ENCODE data around the gene MEF2A. TPM values are rescaled to one million over a fixed set of nuclear protein-coding genes. Genes with fewer than 3 reads are reported as not detected.
"Not testable (repeated sequence)": the region's sequence is repeated elsewhere in the genome, so short reads cannot be mapped to it uniquely, and the experiment has no call there.

Gene MEF2A
- 10 to 100 TPM; 20.1 to 36.8 TPM for total RNA-seq

DNA sequence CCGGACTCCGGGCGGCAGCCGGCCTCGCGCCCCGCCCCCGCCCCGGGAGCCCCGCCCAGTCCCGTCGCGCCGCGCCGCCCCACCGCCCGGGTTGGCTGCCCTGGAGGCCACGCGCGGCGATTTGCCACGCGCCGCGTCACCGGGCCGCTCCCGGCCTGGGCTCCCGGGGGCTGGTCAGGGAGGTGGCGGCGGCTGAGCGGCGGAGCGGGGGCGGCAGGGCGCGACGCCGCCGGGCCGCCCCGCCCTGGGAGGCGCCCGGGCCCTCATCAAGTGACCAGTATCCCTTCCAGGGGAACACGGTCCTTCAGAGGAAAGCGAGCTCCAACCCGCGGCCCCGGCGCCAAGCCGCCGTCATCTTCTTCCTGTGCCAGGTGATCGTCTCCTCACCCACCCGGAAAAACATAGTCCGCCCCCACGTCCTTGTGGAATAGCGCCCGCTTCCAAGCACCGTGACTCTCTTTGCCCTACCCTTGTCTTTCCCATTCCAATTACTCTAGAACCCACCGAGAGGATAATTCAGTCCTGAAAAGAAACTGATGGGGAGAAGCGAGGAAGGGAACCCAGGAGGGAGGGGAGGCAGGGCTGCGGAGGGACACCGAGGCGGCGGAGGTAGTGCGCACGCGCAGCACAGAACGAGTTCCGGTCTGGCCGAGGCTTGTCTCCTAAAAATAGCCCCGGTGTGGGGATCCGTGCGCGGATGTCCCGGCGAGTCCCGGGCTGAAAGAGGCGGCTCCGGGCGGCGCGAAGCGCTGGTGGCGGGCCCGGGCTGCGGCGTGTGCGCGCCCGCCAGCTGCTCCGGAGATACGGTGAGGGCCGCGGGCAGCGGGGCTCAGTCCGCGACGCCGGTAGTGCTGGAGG is at the start of gene MEF2A:
MEF2A (plus strand) TSS at position 686 of the 858 bp plus-strand sequence. CDS start 67,136 bp downstream, outside the sequence.
- Histone ChIP-seq H3K36me3 (no peaks in the 10 kb centered on the region), H3K27me3 (no peaks in the 10 kb centered on the region), H3K4me3 (peak within 1 kb of the TSS; percentile 76), H3K4me1 (no peaks in the 10 kb centered on the region), H3K9ac (ENCODE audit: low read depth in 2 of 2, low read length in 2 of 2) (peak within 1 kb of the TSS; percentile 92 to 96), H3K9me3 (no peaks in the 10 kb centered on the region), H3K27ac (peak within 1 kb of the TSS; percentile 96)
- DNase-seq = peak; percentile 95
- intact Hi-C loops (cut with DNase I) = no loop called here
- TF ChIP-seq, protein P1, sequence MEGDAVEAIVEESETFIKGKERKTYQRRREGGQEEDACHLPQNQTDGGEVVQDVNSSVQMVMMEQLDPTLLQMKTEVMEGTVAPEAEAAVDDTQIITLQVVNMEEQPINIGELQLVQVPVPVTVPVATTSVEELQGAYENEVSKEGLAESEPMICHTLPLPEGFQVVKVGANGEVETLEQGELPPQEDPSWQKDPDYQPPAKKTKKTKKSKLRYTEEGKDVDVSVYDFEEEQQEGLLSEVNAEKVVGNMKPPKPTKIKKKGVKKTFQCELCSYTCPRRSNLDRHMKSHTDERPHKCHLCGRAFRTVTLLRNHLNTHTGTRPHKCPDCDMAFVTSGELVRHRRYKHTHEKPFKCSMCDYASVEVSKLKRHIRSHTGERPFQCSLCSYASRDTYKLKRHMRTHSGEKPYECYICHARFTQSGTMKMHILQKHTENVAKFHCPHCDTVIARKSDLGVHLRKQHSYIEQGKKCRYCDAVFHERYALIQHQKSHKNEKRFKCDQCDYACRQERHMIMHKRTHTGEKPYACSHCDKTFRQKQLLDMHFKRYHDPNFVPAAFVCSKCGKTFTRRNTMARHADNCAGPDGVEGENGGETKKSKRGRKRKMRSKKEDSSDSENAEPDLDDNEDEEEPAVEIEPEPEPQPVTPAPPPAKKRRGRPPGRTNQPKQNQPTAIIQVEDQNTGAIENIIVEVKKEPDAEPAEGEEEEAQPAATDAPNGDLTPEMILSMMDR (IDR thresholded peaks at IDR 0.05) = no peak

DNA sequence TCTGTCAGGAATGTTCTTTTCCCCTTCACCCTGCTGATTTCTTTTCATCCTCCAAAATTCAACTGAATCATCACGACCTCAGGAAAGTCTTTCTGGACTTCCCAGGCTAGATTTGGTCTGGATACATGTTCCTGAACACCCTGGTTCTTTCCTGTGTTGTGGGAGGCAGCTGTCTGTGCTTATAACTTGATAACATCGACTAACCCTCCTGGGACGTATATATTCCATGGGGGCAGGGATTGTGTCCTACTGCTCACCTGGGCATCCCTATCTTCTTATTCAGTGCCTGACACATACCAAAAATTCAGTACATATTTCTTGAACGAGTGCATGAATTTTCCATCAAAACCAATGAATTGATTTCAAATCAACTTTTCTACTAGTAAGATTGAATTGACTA is 47.6 kb upstream of the MEF2A start:
- Histone ChIP-seq H3K27me3 (no peaks in the 10 kb centered on the region), H3K9ac (ENCODE audit: low read depth in 2 of 2, low read length in 2 of 2) (no peak overlapping the region), H3K36me3 (no peaks in the 10 kb centered on the region), H3K27ac (no peak overlapping the region), H3K4me1 (no peaks in the 10 kb centered on the region), H3K4me3 (no peak overlapping the region), H3K9me3 (no peaks in the 10 kb centered on the region)
- no peak for DNase-seq
- TF ChIP-seq, protein P1 (IDR thresholded peaks at IDR 0.05) = no peak
- intact Hi-C loops (cut with DNase I) = no loop called here

DNA sequence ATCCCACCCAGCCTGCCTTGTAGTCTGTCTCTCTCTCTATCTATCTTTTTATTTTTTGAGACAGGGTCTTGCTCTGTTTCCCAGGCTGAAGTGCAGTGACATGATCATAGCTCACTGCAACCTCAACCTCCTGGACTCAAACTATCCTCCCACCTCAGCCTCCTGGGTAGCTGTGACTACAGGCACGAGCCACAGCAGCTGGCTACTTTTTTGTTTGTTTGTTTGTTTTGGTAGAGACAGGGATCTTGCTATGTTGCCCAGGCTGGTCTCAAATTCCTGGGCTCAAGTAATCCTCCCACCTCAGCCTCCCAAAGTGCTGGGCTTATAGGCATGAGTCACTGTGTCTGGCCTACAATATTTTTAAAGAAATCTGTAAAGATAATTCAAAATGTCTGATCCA is 46.4 kb upstream of the MEF2A start:
- H3K4me1 ChIP-seq; H3K4me3 ChIP-seq; H3K9ac ChIP-seq (ENCODE audit: low read depth in 2 of 2, low read length in 2 of 2); H3K27ac ChIP-seq; DNase-seq; H3K36me3 ChIP-seq; H3K9me3 ChIP-seq; H3K27me3 ChIP-seq; intact Hi-C loops (cut with DNase I): not testable (repeated sequence)

DNA sequence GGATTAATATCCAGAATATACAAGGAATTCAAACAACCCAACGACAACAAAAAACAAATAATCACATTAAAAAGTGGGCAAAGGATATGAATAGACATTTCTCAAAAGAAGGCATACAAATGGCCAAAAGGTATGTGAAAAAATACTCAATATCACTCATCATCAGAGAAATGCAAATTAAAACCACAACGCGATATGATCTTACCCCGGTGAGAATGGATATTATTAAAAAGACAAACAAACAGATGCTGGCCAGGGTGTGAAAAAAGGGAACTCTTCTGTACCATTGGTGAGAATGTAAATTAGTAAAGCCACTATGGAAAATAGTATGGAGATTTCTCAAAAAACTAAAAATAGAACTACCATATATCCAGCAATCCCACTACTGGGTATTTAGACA is 43.5 kb upstream of the MEF2A start:
- intact Hi-C loops (cut with DNase I) = no loop called here
- H3K4me3 ChIP-seq = no peak overlapping the region
- no peaks in the 10 kb centered on the region for H3K9me3 ChIP-seq
- H3K9ac ChIP-seq (ENCODE audit: low read depth in 2 of 2, low read length in 2 of 2) = no peak overlapping the region
- H3K27ac ChIP-seq = no peak overlapping the region
- TF ChIP-seq, protein P1 (IDR thresholded peaks at IDR 0.05) = no peak
- no peaks in the 10 kb centered on the region for H3K36me3 ChIP-seq
- DNase-seq = no peak
- H3K4me1 ChIP-seq = no peaks in the 10 kb centered on the region
- no peaks in the 10 kb centered on the region for H3K27me3 ChIP-seq

DNA sequence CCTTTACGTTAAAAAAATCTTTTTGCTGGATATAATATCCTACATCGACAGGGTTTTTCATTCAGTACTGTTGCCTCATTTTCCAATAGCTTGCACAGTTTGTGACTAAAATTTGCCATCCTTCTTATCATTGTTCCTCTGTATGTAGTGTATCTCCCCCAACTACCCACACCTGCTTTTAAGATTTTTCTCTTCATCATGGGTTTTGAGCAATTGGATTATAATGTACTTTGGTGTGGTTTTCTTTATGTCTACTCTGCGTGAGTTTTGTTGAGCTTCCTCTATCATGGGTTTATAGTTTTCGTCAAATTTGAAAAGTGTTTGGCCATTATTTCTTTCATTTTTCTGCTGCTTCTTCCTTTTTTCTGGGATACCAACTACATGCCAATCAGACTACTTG is 39.6 kb upstream of the MEF2A start:
- H3K9ac ChIP-seq (ENCODE audit: low read depth in 2 of 2, low read length in 2 of 2) = no peak overlapping the region
- intact Hi-C loops (cut with DNase I) = no loop called here
- TF ChIP-seq, protein P1 (IDR thresholded peaks at IDR 0.05) = no peak

DNA sequence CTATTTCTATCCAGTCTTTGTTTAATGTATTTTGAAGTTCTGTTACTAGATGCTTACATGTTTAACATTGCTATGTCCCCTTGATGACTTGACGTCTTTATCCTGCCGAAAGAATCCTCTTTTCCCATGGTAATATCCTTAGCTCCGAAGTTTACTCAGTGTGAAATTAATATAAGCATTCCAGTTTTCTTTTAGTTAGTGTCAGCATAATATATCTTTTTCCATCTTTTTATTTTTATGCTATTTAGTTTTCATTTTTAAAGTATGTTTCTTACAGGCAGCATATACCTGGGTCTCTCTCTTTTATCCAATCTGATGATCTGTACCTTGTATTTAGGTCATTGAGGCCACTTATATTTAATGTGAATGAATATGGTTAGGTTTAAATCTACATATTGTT is 39.1 kb upstream of the MEF2A start:
- intact Hi-C loops (cut with DNase I) = no loop called here
- Histone ChIP-seq H3K27me3 (no peaks in the 10 kb centered on the region), H3K9ac (ENCODE audit: low read depth in 2 of 2, low read length in 2 of 2) (no peak overlapping the region), H3K4me3 (no peak overlapping the region), H3K4me1 (no peaks in the 10 kb centered on the region), H3K9me3 (no peaks in the 10 kb centered on the region), H3K36me3 (no peaks in the 10 kb centered on the region), H3K27ac (no peak overlapping the region)
- TF ChIP-seq, protein P1 (IDR thresholded peaks at IDR 0.05) = no peak
- no peak for DNase-seq

More for the DNA sequence above, 39.6 kb upstream of the MEF2A start:
- H3K27ac ChIP-seq = no peak overlapping the region
- H3K36me3 ChIP-seq = no peaks in the 10 kb centered on the region
- H3K4me1 ChIP-seq = no peaks in the 10 kb centered on the region
- H3K9me3 ChIP-seq = no peaks in the 10 kb centered on the region
- no peak for DNase-seq
- no peaks in the 10 kb centered on the region for H3K27me3 ChIP-seq
- no peak overlapping the region for H3K4me3 ChIP-seq

Measured in colonic mucosa (tissue), 4 donors.